Measurements from ENCODE around the gene OTUB1.
"Not testable (repeated sequence)": the region's sequence is repeated elsewhere in the genome, so short reads cannot be mapped to it uniquely, and the experiment has no call there.

Gene OTUB1

GRCh38 chr11:63986156-63986931 is at the start of gene OTUB1:
Gene OTUB1, plus strand, starts transcription at chr11:63986438. Its CDS starts 19 bp downstream, at chr11:63986457.
- peak; percentile 81 for DNase-seq

- no peak for DNase-seq
Observed at GRCh38 chr11:63937713-63938478, 48.3 kb upstream of the OTUB1 start.

- DNase-seq: peak; percentile 100
Observed at GRCh38 chr11:63938479-63939396, 47.5 kb upstream of the OTUB1 start, which contains the start of gene NAA40. Gene NAA40, plus strand, starts transcription at chr11:63939002. Its CDS starts 95 bp downstream, at chr11:63939097.

GRCh38 chr11:63939397-63939891 is 46.8 kb upstream of the OTUB1 start:
- no peak for DNase-seq

- no peak for DNase-seq
Observed at GRCh38 chr11:63940786-63941185, 45.5 kb upstream of the OTUB1 start.

- DNase-seq: no peak
Observed at GRCh38 chr11:63941901-63942300, 44.3 kb upstream of the OTUB1 start.

GRCh38 chr11:63942803-63943202 is 43.4 kb upstream of the OTUB1 start:
- no peak for DNase-seq

GRCh38 chr11:63944987-63945386 is 41.3 kb upstream of the OTUB1 start:
- DNase-seq: no peak

GRCh38 chr11:63945477-63946163 is 40.6 kb upstream of the OTUB1 start:
- DNase-seq: peak; percentile 58

GRCh38 chr11:63951779-63952536 is 34.3 kb upstream of the OTUB1 start:
- no peak for DNase-seq

- DNase-seq: no peak
Observed at GRCh38 chr11:63952570-63952969, 33.7 kb upstream of the OTUB1 start.

- DNase-seq: no peak
Observed at GRCh38 chr11:63958008-63958407, 28.2 kb upstream of the OTUB1 start.

GRCh38 chr11:63961608-63962412 is 24.4 kb upstream of the OTUB1 start:
- no peak for DNase-seq

- DNase-seq: not testable (repeated sequence)
Observed at GRCh38 chr11:63963895-63964294, 22.3 kb upstream of the OTUB1 start.

GRCh38 chr11:63966444-63966843 is 19.8 kb upstream of the OTUB1 start:
- no peak for DNase-seq

GRCh38 chr11:63969461-63969860 is 16.8 kb upstream of the OTUB1 start:
- no peak for DNase-seq

GRCh38 chr11:63970902-63971301 is 15.3 kb upstream of the OTUB1 start:
- DNase-seq: no peak

- DNase-seq: not testable (repeated sequence)
Observed at GRCh38 chr11:63973912-63974258, 12.4 kb upstream of the OTUB1 start.

GRCh38 chr11:63974259-63975143 is 11.7 kb upstream of the OTUB1 start, which contains the start of gene COX8A:
Gene COX8A, plus strand, starts transcription at chr11:63974620. Its CDS starts 61 bp downstream, at chr11:63974681.
- DNase-seq: peak; percentile 100
